C4-2B (cell line): ENCODE data around the gene ICE1.

Experiments used
- ZFX ChIP-seq: fragments of 450-650 bp; IDR thresholded peaks from 2 replicates; pipeline ENCODE4 v1.6.1; 2017
- TF ChIP-seq, protein P1 (sequence below): fragments of 450-650 bp; conservative IDR thresholded peaks from 2 replicates; pipeline ENCODE4 v1.5.1; 2017; ENCODE audit warnings: mild to moderate bottlenecking

DNA sequence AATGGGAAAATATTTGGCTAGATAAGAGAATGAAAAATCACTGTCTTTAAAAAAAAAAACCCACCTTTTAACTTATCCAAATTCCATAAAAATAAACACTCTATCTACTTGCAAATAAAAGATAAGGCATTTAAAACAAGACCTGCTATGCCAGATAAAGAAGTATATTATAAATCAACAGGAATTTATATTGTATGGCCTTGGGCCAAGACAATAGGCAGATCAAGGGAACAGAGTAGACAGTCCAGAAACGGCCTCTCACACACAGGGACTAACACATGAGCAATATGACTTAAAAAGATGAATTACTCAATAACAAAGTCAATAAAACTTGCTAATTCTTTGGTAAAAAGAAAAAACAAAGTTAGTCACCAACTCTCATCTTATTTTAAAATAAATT, 34.7 kb upstream of the ICE1 start:
- TF ChIP-seq, protein P1, sequence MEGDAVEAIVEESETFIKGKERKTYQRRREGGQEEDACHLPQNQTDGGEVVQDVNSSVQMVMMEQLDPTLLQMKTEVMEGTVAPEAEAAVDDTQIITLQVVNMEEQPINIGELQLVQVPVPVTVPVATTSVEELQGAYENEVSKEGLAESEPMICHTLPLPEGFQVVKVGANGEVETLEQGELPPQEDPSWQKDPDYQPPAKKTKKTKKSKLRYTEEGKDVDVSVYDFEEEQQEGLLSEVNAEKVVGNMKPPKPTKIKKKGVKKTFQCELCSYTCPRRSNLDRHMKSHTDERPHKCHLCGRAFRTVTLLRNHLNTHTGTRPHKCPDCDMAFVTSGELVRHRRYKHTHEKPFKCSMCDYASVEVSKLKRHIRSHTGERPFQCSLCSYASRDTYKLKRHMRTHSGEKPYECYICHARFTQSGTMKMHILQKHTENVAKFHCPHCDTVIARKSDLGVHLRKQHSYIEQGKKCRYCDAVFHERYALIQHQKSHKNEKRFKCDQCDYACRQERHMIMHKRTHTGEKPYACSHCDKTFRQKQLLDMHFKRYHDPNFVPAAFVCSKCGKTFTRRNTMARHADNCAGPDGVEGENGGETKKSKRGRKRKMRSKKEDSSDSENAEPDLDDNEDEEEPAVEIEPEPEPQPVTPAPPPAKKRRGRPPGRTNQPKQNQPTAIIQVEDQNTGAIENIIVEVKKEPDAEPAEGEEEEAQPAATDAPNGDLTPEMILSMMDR = no peak
- no peak for TF ChIP-seq ZFX
